Dendritic cell treated with granulocyte-macrophage colony-stimulating factor and Interleukin-4, amounts not matched to agents 40 ng/mL and 50 ng/mL, for 4 days (primary cell): Measurements from ENCODE around the gene EPHB2.

Experiments
- H3K27ac Mint-ChIP-seq: one replicate; pipeline ENCODE4 v1.8.0; 2022; ENCODE audit warnings: mild to moderate bottlenecking, mixed read lengths
- H3K27me3 Mint-ChIP-seq: one replicate; pipeline ENCODE4 v1.8.0; 2022; ENCODE audit warnings: mild to moderate bottlenecking, mixed read lengths
- H3K36me3 Mint-ChIP-seq: one replicate; pipeline ENCODE4 v1.8.0; 2022; ENCODE audit warnings: low read depth, mixed read lengths
- H3K4me1 Mint-ChIP-seq: one replicate; pipeline ENCODE4 v1.8.0; 2022; ENCODE audit warnings: low read depth, mixed read lengths
- H3K4me3 Mint-ChIP-seq: one replicate; pipeline ENCODE4 v1.8.0; 2022; ENCODE audit warnings: mild to moderate bottlenecking, moderate library complexity, mixed read lengths
- H3K9me3 Mint-ChIP-seq: one replicate; pipeline ENCODE4 v1.8.0; 2022; ENCODE audit warnings: mixed read lengths
- intact Hi-C: fragments of 100-400 bp; cut with micrococcal nuclease; formaldehyde crosslinking; loops from one replicate; pipeline ENCODE4 v1.15.0; 2022

The EPHB2 gene

GRCh38 chr1:22677931-22678896, 32.4 kb upstream of the EPHB2 start:
- H3K27me3 Mint-ChIP-seq: peaks cover 11% of the 10 kb centered on the region
- no peak overlapping the region for H3K4me3 Mint-ChIP-seq
- H3K4me1 Mint-ChIP-seq: no peaks in the 10 kb centered on the region
- no peaks in the 10 kb centered on the region for H3K36me3 Mint-ChIP-seq
- no peaks in the 10 kb centered on the region for H3K9me3 Mint-ChIP-seq
- intact Hi-C loops: no loop called here
- no peak overlapping the region for H3K27ac Mint-ChIP-seq

GRCh38 chr1:22680726-22681125, 29.9 kb upstream of the EPHB2 start:
- Mint-ChIP-seq H3K9me3 (no peaks in the 10 kb centered on the region), H3K27ac (no peak overlapping the region), H3K27me3 (peaks cover 10% of the 10 kb centered on the region), H3K4me1 (no peaks in the 10 kb centered on the region), H3K36me3 (no peaks in the 10 kb centered on the region), H3K4me3 (no peak overlapping the region)
- intact Hi-C loops: no loop called here

GRCh38 chr1:22681556-22682276, 28.9 kb upstream of the EPHB2 start:
- Mint-ChIP-seq H3K27me3 (peaks cover 12% of the 10 kb centered on the region), H3K27ac (no peak overlapping the region), H3K9me3 (no peaks in the 10 kb centered on the region), H3K4me1 (no peaks in the 10 kb centered on the region), H3K4me3 (no peak overlapping the region), H3K36me3 (no peaks in the 10 kb centered on the region)
- intact Hi-C loops: no loop called here

GRCh38 chr1:22683547-22683946, 27.1 kb upstream of the EPHB2 start:
- no peak overlapping the region for H3K4me3 Mint-ChIP-seq
- H3K4me1 Mint-ChIP-seq: no peaks in the 10 kb centered on the region
- no peaks in the 10 kb centered on the region for H3K36me3 Mint-ChIP-seq
- H3K27ac Mint-ChIP-seq: no peak overlapping the region
- peaks cover 16% of the 10 kb centered on the region for H3K27me3 Mint-ChIP-seq
- intact Hi-C loops: no loop called here
- no peaks in the 10 kb centered on the region for H3K9me3 Mint-ChIP-seq

GRCh38 chr1:22685591-22686059, 25.0 kb upstream of the EPHB2 start:
- Mint-ChIP-seq H3K9me3 (no peaks in the 10 kb centered on the region), H3K4me3 (no peak overlapping the region), H3K27ac (no peak overlapping the region), H3K27me3 (peaks cover 16% of the 10 kb centered on the region), H3K36me3 (no peaks in the 10 kb centered on the region), H3K4me1 (no peaks in the 10 kb centered on the region)
- intact Hi-C loops: no loop called here

GRCh38 chr1:22687191-22687590, 23.4 kb upstream of the EPHB2 start:
- Mint-ChIP-seq H3K4me3 (no peak overlapping the region), H3K27ac (no peak overlapping the region), H3K9me3 (no peaks in the 10 kb centered on the region), H3K36me3 (no peaks in the 10 kb centered on the region), H3K4me1 (no peaks in the 10 kb centered on the region), H3K27me3 (peaks cover 18% of the 10 kb centered on the region)
- intact Hi-C loops: no loop called here

GRCh38 chr1:22688466-22688865, 22.2 kb upstream of the EPHB2 start:
- intact Hi-C loops: no loop called here
- H3K36me3 Mint-ChIP-seq: no peaks in the 10 kb centered on the region

GRCh38 chr1:22689505-22689904, 21.1 kb upstream of the EPHB2 start:
- no peaks in the 10 kb centered on the region for H3K9me3 Mint-ChIP-seq
- peaks cover 14% of the 10 kb centered on the region for H3K27me3 Mint-ChIP-seq
- H3K36me3 Mint-ChIP-seq: no peaks in the 10 kb centered on the region
- intact Hi-C loops: no loop called here
- H3K27ac Mint-ChIP-seq: no peak overlapping the region
- H3K4me1 Mint-ChIP-seq: no peaks in the 10 kb centered on the region
- no peak overlapping the region for H3K4me3 Mint-ChIP-seq

More at GRCh38 chr1:22688466-22688865, 22.2 kb upstream of the EPHB2 start:
- H3K27me3 Mint-ChIP-seq: peaks cover 19% of the 10 kb centered on the region
- H3K4me1 Mint-ChIP-seq: no peaks in the 10 kb centered on the region
- H3K9me3 Mint-ChIP-seq: no peaks in the 10 kb centered on the region
- H3K4me3 Mint-ChIP-seq: no peak overlapping the region
- H3K27ac Mint-ChIP-seq: no peak overlapping the region

- Mint-ChIP-seq H3K36me3 (no peaks in the 10 kb centered on the region), H3K4me1 (no peaks in the 10 kb centered on the region)
Observed at GRCh38 chr1:22691031-22691753, 19.4 kb upstream of the EPHB2 start.

GRCh38 chr1:22694172-22694571, 16.5 kb upstream of the EPHB2 start:
- intact Hi-C loops: no loop called here
- Mint-ChIP-seq H3K27me3 (peaks cover 3% of the 10 kb centered on the region), H3K9me3 (no peaks in the 10 kb centered on the region), H3K27ac (no peak overlapping the region), H3K36me3 (no peaks in the 10 kb centered on the region), H3K4me3 (no peak overlapping the region), H3K4me1 (no peaks in the 10 kb centered on the region)

More at GRCh38 chr1:22691031-22691753, 19.4 kb upstream of the EPHB2 start:
- no peak overlapping the region for H3K4me3 Mint-ChIP-seq
- intact Hi-C loops: no loop called here
- H3K27me3 Mint-ChIP-seq: peaks cover 7% of the 10 kb centered on the region
- H3K27ac Mint-ChIP-seq: no peak overlapping the region
- no peaks in the 10 kb centered on the region for H3K9me3 Mint-ChIP-seq

- intact Hi-C loops: no loop called here
- Mint-ChIP-seq H3K27me3 (peaks cover 4% of the 10 kb centered on the region), H3K36me3 (no peaks in the 10 kb centered on the region), H3K4me3 (no peak overlapping the region), H3K27ac (no peak overlapping the region), H3K9me3 (no peaks in the 10 kb centered on the region), H3K4me1 (no peaks in the 10 kb centered on the region)
Observed at GRCh38 chr1:22696610-22697009, 14.0 kb upstream of the EPHB2 start.

- Mint-ChIP-seq H3K27me3 (peaks cover 7% of the 10 kb centered on the region), H3K4me1 (peaks cover 9% of the 10 kb centered on the region), H3K4me3 (no peak overlapping the region), H3K27ac (no peak overlapping the region), H3K36me3 (no peaks in the 10 kb centered on the region), H3K9me3 (no peaks in the 10 kb centered on the region)
- intact Hi-C loops: no loop called here
Observed at GRCh38 chr1:22697980-22698379, 12.7 kb upstream of the EPHB2 start.

- Mint-ChIP-seq H3K9me3 (no peaks in the 10 kb centered on the region), H3K4me1 (peaks cover 21% of the 10 kb centered on the region), H3K36me3 (no peaks in the 10 kb centered on the region), H3K27me3 (peaks cover 8% of the 10 kb centered on the region), H3K27ac (no peak overlapping the region), H3K4me3 (no peak overlapping the region)
- intact Hi-C loops: loop anchor here (5.0 kb wide), 1 partner anchor 162 kb away; no protein-coding TSS in a partner anchor
Observed at GRCh38 chr1:22699681-22700520, 10.7 kb upstream of the EPHB2 start.
